GM20431 (cell line): ENCODE results near the gene TAB3.

Source experiments
- in situ Hi-C: fragments of 300-500 bp; cut with MseI, MboI; formaldehyde crosslinking; loops from one replicate; pipeline ENCODE4 v1.15.0; 2020; ENCODE audit warnings: low sequenced_read_pairs; ENCODE audit not compliant: unreplicated experiment

TAB3 gene

GRCh38 chrX:30888526-30889146 is 418 bp downstream of the TAB3 start:
- in situ Hi-C loops: no loop called here

- in situ Hi-C loops: no loop called here
Measured at GRCh38 chrX:30887721-30888120, 1.3 kb downstream of the TAB3 start.

GRCh38 chrX:30887288-30887687 is 1.8 kb downstream of the TAB3 start:
- in situ Hi-C loops: no loop called here

- in situ Hi-C loops: no loop called here
Measured at GRCh38 chrX:30885136-30885535, 3.9 kb downstream of the TAB3 start.

- in situ Hi-C loops: no loop called here
Measured at GRCh38 chrX:30883138-30883537, 5.9 kb downstream of the TAB3 start.

- in situ Hi-C loops: no loop called here
Measured at GRCh38 chrX:30881797-30882196, 7.3 kb downstream of the TAB3 start.

GRCh38 chrX:30881390-30881789 is 7.7 kb downstream of the TAB3 start:
- in situ Hi-C loops: no loop called here

GRCh38 chrX:30880058-30880457 is 9.0 kb downstream of the TAB3 start:
- in situ Hi-C loops: no loop called here

- in situ Hi-C loops: no loop called here
Measured at GRCh38 chrX:30876367-30876766, 12.7 kb downstream of the TAB3 start.

- in situ Hi-C loops: no loop called here
Measured at GRCh38 chrX:30875957-30876356, 13.1 kb downstream of the TAB3 start.

- in situ Hi-C loops: no loop called here
Measured at GRCh38 chrX:30874851-30875250, 14.2 kb downstream of the TAB3 start.

GRCh38 chrX:30870572-30870971 is 18.5 kb downstream of the TAB3 start:
- in situ Hi-C loops: no loop called here

GRCh38 chrX:30865612-30866011 is 23.4 kb downstream of the TAB3 start:
- in situ Hi-C loops: no loop called here

GRCh38 chrX:30865015-30865414 is 24.0 kb downstream of the TAB3 start:
- in situ Hi-C loops: no loop called here

- in situ Hi-C loops: no loop called here
Measured at GRCh38 chrX:30864383-30864785, 24.7 kb downstream of the TAB3 start.

- in situ Hi-C loops: no loop called here
Measured at GRCh38 chrX:30863974-30864373, 25.1 kb downstream of the TAB3 start.

- in situ Hi-C loops: no loop called here
Measured at GRCh38 chrX:30858098-30858497, 31.0 kb downstream of the TAB3 start.

- in situ Hi-C loops: no loop called here
Measured at GRCh38 chrX:30851449-30851848, 37.6 kb downstream of the TAB3 start.

- in situ Hi-C loops: loop anchor here (25.0 kb wide), 1 partner anchor 98 kb away; no protein-coding TSS in a partner anchor
Measured at GRCh38 chrX:30835373-30835772, 53.7 kb downstream of the TAB3 start.

GRCh38 chrX:30833896-30834295 is 55.2 kb downstream of the TAB3 start:
- in situ Hi-C loops: loop anchor here (25.0 kb wide), 1 partner anchor 97 kb away; no protein-coding TSS in a partner anchor

- in situ Hi-C loops: loop anchor here (25.0 kb wide), 1 partner anchor 94 kb away; no protein-coding TSS in a partner anchor
Measured at GRCh38 chrX:30831082-30831481, 58.0 kb downstream of the TAB3 start.

- in situ Hi-C loops: loop anchor here (25.0 kb wide), 1 partner anchor 93 kb away; no protein-coding TSS in a partner anchor
Measured at GRCh38 chrX:30830326-30830943, 58.6 kb downstream of the TAB3 start.
